Inferior parietal cortex (tissue), 1 donor: Measurements from ENCODE around the gene LIPJ.

Experiments used
- DNase-seq: peaks from one replicate; pipeline ENCODE4 v3.0.0-alpha.2; 2016; ENCODE audit errors: extremely low spot score

Gene LIPJ

GRCh38 chr10:88594482-88594881, 7.9 kb downstream of the LIPJ start:
- no peak for DNase-seq

- no peak for DNase-seq
Measured at GRCh38 chr10:88598055-88598454, 11.5 kb downstream of the LIPJ start.

- no peak for DNase-seq
Measured at GRCh38 chr10:88608052-88608732, 21.6 kb downstream of the LIPJ start.

GRCh38 chr10:88608780-88609179, 22.2 kb downstream of the LIPJ start:
- no peak for DNase-seq

GRCh38 chr10:88616250-88616977, 29.9 kb downstream of the LIPJ start:
- no peak for DNase-seq

- no peak for DNase-seq
Measured at GRCh38 chr10:88617772-88618300, 31.3 kb downstream of the LIPJ start.

- no peak for DNase-seq
Measured at GRCh38 chr10:88618496-88618895, 31.9 kb downstream of the LIPJ start.

- no peak for DNase-seq
Measured at GRCh38 chr10:88620441-88620840, 33.9 kb downstream of the LIPJ start.

GRCh38 chr10:88623835-88624234, 37.3 kb downstream of the LIPJ start:
- no peak for DNase-seq

GRCh38 chr10:88624840-88625239, 38.3 kb downstream of the LIPJ start:
- DNase-seq, result no peak

- no peak for DNase-seq
Measured at GRCh38 chr10:88640186-88640585, 53.6 kb downstream of the LIPJ start.

- DNase-seq, result no peak
Measured at GRCh38 chr10:88642209-88642608, 55.6 kb downstream of the LIPJ start.

GRCh38 chr10:88642963-88643362, 56.4 kb downstream of the LIPJ start:
- DNase-seq, result no peak

- no peak for DNase-seq
Measured at GRCh38 chr10:88647061-88647615, 60.6 kb downstream of the LIPJ start.

GRCh38 chr10:88651101-88651551, 64.6 kb downstream of the LIPJ start:
- no peak for DNase-seq

GRCh38 chr10:88652616-88653015, 66.1 kb downstream of the LIPJ start:
- no peak for DNase-seq
